Motor neuron (in vitro differentiated cells): ENCODE results near the gene TEPSIN. TPM values are rescaled to one million over a fixed set of nuclear protein-coding genes. Genes with fewer than 3 reads are reported as not detected.

Source experiments
- ATAC-seq, 8 experiments: fragments of 200-7000 bp; cut with Tn5 transposase; replicated peaks in 6 of 8; 2 replicates each; pipeline ENCODE4 v1.8.0; 2021; ENCODE audit warnings: mild to moderate bottlenecking in 8 of 8, moderate library complexity in 8 of 8
- H3K27ac ChIP-seq, 2 donors: fragments of 250-450 bp; sonication (Bioruptor Pico); 2 replicates each; pipeline ENCODE4 v1.9.0; 2021; ENCODE audit warnings: antibody characterized with exemption in 2 of 2, mild to moderate bottlenecking in 2 of 2, moderate library complexity in 1 of 2
- H3K4me1 ChIP-seq, 2 donors: fragments of 250-450 bp; sonication (Bioruptor Pico); replicated peaks in 1 of 2; 2 replicates each; pipeline ENCODE4 v1.6.1; 2021; ENCODE audit warnings: antibody characterized with exemption in 2 of 2, mild to moderate bottlenecking in 2 of 2, moderate library complexity in 1 of 2
- H3K4me3 ChIP-seq, 5 donors: fragments of 250-450 bp; sonication (Bioruptor Pico); 2 replicates each; pipeline ENCODE4 v1.9.0; 2021; ENCODE audit warnings: antibody characterized with exemption in 5 of 5, mild to moderate bottlenecking in 5 of 5, moderate library complexity in 4 of 5
- WGBS, 10 experiments: fragments of 450-650 bp; shearing (Covaris generic); methylation state at CpG; one replicate each; pipeline ENCODE4 v1.0.0; 2022; 5-methylcytosine and 5-hydroxymethylcytosine counted together
- in situ Hi-C, 9 experiments: fragments of 400-800 bp; cut with MboI; loops; one replicate each; pipeline ENCODE4 v1.15.0; 2021; ENCODE audit warnings: low sequenced_read_pairs in 9 of 9, low pct_unique_long_range_greater_than_20kb in 2 of 9; ENCODE audit not compliant: unreplicated experiment in 9 of 9
- total RNA-seq, 8 experiments: library from RNA; unstranded; fragments of 300-600 nt; gene quantifications; 2 replicates each; pipeline versions ENCODE4 v1.2.3 to v1.2.4, GENCODE V29; 2022

The TEPSIN gene
- total RNA-seq, 8 experiments from 2014 or later, result 5.9 to 36.0 (median 10.6) TPM

DNA sequence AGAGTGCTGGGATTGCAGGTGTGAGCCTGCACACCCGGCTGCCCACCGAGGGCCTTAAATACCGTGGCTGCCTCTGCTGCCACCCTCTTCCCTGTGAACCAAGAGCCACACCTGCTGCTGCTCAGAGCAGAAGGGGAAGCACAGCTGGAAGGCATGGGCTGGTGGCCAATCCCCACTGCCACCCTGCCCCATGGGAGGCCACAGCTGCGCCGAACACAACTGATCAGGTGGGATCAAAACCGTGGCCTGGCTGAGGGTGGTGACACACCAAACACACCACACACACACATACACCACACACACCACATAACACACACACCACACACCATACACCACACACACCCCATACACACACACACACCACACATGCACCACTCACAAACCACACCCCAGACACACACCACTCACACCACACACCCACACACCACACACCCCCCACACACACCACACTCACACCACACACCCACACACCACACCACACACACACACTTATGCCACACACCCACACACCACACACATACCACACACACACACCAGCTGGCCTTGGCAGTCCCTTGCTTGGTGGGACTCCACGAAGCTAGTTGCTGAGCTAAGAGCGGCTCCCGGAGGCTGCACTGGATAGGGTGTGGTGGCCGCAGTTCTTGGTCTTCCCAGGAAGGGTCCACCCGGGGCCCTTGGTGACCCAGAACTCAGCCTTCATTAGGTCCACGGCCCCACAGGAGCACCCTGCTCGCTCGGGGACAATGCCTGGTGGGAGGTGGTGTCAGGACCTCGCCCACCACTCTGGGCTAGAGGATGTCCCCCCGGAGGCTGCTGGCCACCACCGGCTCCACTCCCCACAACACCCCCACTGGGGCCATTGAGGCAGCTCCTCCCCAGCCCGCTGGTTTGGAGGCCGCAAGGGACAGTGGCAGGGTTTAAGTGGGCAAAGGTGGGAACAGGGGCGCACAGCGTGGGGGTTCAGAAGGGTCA is 31.0 kb downstream of the TEPSIN start:
- no peak overlapping the region for H3K4me3 ChIP-seq
- ATAC-seq, result peak in 1 of 8 experiments; percentile 12
- no peaks in the 10 kb centered on the region for H3K4me1 ChIP-seq
- no peak overlapping the region for H3K27ac ChIP-seq
- 88 to 100% (median 96%) methylated on average over 3 to 6 of the region's 21 CpGs; no CpG with 5 or more reads in 6 of the 10 experiments for WGBS, 10 experiments
- in situ Hi-C loops, result no loop called here

- in situ Hi-C loops, result no loop called here
- WGBS, 10 experiments, result 87 to 100% (median 93%) methylated on average over 1 to 6 of the region's 12 CpGs; no CpG with 5 or more reads in 7 of the 10 experiments
- no peaks in the 10 kb centered on the region for H3K4me1 ChIP-seq
- no peak for ATAC-seq
- no peak overlapping the region for H3K27ac ChIP-seq
- H3K4me3 ChIP-seq, result no peak overlapping the region
Measured at GRCh38 chr17:81206657-81207056, 32.2 kb downstream of the TEPSIN start.

- in situ Hi-C loops, result no loop called here
- no peak for ATAC-seq
- no peaks in the 10 kb centered on the region for H3K4me1 ChIP-seq
- H3K27ac ChIP-seq, result no peak overlapping the region
- WGBS, 10 experiments, result 40 to 100% (median 90%) methylated on average over 1 to 2 of the region's 4 CpGs; no CpG with 5 or more reads in 7 of the 10 experiments
- H3K4me3 ChIP-seq, result no peak overlapping the region
Measured at GRCh38 chr17:81206166-81206565, 32.7 kb downstream of the TEPSIN start.

GRCh38 chr17:81204578-81204977 is 34.3 kb downstream of the TEPSIN start:
- Histone ChIP-seq H3K27ac (no peak overlapping the region), H3K4me1 (no peaks in the 10 kb centered on the region), H3K4me3 (no peak overlapping the region)
- no peak for ATAC-seq
- WGBS, 10 experiments, result 50 to 100% (median 86%) methylated on average over 1 to 5 of the region's 10 CpGs; no CpG with 5 or more reads in 3 of the 10 experiments
- in situ Hi-C loops, result no loop called here

GRCh38 chr17:81203136-81203535 is 35.7 kb downstream of the TEPSIN start:
- Histone ChIP-seq H3K4me1 (no peaks in the 10 kb centered on the region), H3K27ac (no peak overlapping the region), H3K4me3 (no peak overlapping the region)
- WGBS, 10 experiments, result 100% methylated on average over 1 of the region's 20 CpGs; no CpG with 5 or more reads in 9 of the 10 experiments
- in situ Hi-C loops, result no loop called here
- no peak for ATAC-seq

DNA sequence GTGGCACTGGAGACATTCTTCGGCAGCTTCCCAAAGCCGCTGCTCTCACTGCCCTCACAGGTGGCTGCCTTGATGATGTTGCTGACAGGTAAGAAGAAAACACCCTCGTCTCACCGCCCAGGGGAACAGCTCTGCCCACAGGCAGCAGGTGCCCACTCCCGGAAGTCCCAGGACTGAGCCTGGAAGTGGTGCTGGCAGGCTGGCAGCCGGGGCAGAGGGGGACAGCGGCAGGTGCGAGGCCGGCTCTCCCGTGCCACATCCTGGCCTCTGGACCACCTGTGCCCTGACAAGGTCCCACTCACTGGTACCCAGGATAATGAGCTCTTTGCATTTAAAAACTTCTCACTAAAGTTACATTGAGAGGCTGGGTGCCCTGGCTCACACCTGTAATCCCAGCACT is 36.5 kb downstream of the TEPSIN start:
- 93% methylated on average over 5 of the region's 10 CpGs; no CpG with 5 or more reads in 9 of the 10 experiments for WGBS, 10 experiments
- no peak for ATAC-seq
- in situ Hi-C loops, result no loop called here

GRCh38 chr17:81200695-81201580 is 37.9 kb downstream of the TEPSIN start:
- in situ Hi-C loops, result no loop called here
- WGBS, 10 experiments, result 47 to 97% (median 69%) methylated on average over 2 to 11 of the region's 27 CpGs; no CpG with 5 or more reads in 4 of the 10 experiments
- no peaks in the 10 kb centered on the region for H3K4me1 ChIP-seq
- ATAC-seq, result peak; percentile 23 to 98 (median 70)
- no peak overlapping the region for H3K4me3 ChIP-seq
- no peak overlapping the region for H3K27ac ChIP-seq

More for the DNA sequence above, 36.5 kb downstream of the TEPSIN start:
- H3K4me1 ChIP-seq, result no peaks in the 10 kb centered on the region
- no peak overlapping the region for H3K27ac ChIP-seq
- H3K4me3 ChIP-seq, result no peak overlapping the region

DNA sequence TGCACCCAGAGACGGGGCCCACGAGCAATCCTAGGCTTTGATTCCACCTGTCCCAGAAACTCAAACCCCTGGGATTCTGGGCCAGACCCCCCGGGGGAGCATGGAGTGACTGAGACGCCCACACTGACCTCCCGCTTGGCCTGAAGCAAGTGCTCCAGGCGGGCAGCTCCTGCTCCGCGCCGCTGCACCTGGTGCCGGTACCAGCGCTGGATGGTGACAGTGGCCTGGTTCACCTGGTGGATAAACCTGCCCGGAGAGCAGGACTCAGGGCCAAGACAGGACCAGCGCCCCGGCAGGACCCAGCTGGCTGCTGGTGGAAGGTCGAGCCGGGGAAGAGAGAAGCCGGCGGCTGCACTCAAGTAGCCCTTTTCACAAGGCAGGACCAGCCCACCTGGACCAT is 38.7 kb downstream of the TEPSIN start:
- Histone ChIP-seq H3K27ac (no peak overlapping the region), H3K4me1 (no peaks in the 10 kb centered on the region), H3K4me3 (no peak overlapping the region)
- WGBS, 10 experiments, result 60 to 100% (median 100%) methylated on average over 2 of the region's 18 CpGs; no CpG with 5 or more reads in 7 of the 10 experiments
- in situ Hi-C loops, result no loop called here
- ATAC-seq, result no peak

GRCh38 chr17:81199482-81199830 is 39.4 kb downstream of the TEPSIN start:
- ATAC-seq, result no peak
- H3K27ac ChIP-seq, result no peak overlapping the region
- WGBS, 10 experiments, result 80 to 100% (median 100%) methylated on average over 1 to 2 of the region's 18 CpGs; no CpG with 5 or more reads in 7 of the 10 experiments
- no peaks in the 10 kb centered on the region for H3K4me1 ChIP-seq
- H3K4me3 ChIP-seq, result no peak overlapping the region
- in situ Hi-C loops, result no loop called here

DNA sequence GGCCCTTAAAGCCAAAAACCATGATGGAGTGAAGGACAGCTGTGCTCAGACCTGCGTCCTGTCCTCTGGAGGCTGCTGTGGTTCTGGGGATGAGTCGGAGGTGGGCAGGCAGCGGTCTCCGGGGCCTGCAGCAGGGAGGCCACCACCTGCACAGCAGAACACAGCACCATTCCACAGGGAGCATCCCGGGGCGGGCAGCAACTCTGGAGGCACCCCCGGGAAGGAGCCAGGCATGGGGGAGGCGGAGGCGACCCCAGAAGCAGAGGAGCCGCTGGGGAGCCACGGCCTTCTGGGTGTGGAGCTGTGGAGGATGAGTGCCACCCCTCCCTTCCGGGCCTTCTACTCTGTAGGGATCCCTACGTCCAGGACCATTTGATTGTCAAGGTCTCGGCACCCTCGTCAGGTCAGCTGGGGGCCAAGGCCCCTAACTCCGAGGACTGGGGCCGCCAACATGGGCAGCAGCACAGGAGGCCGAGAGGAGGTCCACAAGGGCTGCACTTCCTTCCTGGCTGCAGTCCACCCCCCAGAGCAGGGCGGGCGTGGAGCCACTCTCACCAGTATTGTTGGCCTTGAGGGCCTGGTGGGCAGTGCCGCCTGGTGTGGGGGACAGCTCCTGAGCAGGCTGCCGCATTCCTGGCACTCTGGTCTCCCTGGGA is 39.9 kb downstream of the TEPSIN start:
- 83 to 100% (median 93%) methylated on average over 1 to 5 of the region's 22 CpGs; no CpG with 5 or more reads in 6 of the 10 experiments for WGBS, 10 experiments
- in situ Hi-C loops, result no loop called here
- no peak for ATAC-seq
- H3K4me3 ChIP-seq, result no peak overlapping the region
- H3K4me1 ChIP-seq, result no peaks in the 10 kb centered on the region
- no peak overlapping the region for H3K27ac ChIP-seq

DNA sequence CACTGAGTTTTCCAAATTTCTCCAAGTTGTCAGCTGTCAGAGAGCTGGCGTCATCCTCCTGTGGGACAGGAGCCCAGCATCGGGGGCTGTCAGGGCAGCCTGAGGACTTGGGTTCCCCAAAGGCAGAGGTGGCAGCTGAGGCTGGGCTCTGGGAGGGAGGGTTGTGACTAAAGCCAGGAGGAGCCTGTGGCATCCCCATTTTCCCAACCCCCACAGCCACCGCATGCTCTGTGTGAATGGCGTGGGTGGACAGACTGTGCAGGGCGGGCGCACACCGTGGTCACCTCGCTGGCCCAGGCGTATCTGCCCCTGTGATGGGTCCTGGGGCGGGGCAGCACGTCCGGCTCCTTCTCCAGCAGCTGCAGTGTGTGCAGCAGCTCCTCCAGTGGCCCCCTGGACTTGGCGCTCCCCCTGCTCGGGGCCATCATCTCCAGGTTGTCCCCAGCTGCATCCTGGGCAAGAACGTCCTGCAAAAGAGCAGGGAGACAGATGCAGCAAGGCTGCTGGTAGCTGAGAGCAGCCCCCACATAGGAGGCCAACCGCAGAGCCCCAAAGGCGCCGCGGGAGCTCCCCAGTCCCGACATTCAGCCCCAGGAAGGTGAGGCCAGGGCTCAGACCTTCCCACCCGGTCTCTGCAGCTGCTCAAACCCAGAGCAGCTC is 40.9 kb downstream of the TEPSIN start:
- no peak for ATAC-seq
- Histone ChIP-seq H3K4me1 (no peaks in the 10 kb centered on the region), H3K27ac (no peak overlapping the region), H3K4me3 (no peak overlapping the region)
- 87 to 100% (median 95%) methylated on average over 1 to 9 of the region's 21 CpGs; no CpG with 5 or more reads in 6 of the 10 experiments for WGBS, 10 experiments
- in situ Hi-C loops, result no loop called here

- H3K4me3 ChIP-seq, result no peak overlapping the region
Measured at GRCh38 chr17:81197409-81197795, 41.5 kb downstream of the TEPSIN start.

More at GRCh38 chr17:81197409-81197795, 41.5 kb downstream of the TEPSIN start:
- no peaks in the 10 kb centered on the region for H3K4me1 ChIP-seq
- ATAC-seq, result no peak
- in situ Hi-C loops, result no loop called here
- H3K27ac ChIP-seq, result no peak overlapping the region
- WGBS, 10 experiments, result 100% methylated on average over 2 of the region's 14 CpGs; no CpG with 5 or more reads in 9 of the 10 experiments
